H1 (cell line): ENCODE measurements around the gene IL1RAP. TPM values are rescaled to one million over a fixed set of nuclear protein-coding genes. Genes with fewer than 3 reads are reported as not detected.

Source experiments
- CTCF ChIA-PET: fragments of 300-600 bp; sonication (Branson Sonifier 250); formaldehyde crosslinking; loops from one replicate; lab custom pipeline; 2021; ENCODE audit not compliant: partially characterized antibody; lab: Charles Lee
- POLR2A ChIA-PET: fragments of 300-600 bp; sonication (Branson Sonifier 250); formaldehyde crosslinking; loops from one replicate; lab custom pipeline; 2021; ENCODE audit warnings: inconsistent platforms; ENCODE audit not compliant: partially characterized antibody; lab: Charles Lee
- DNase-seq, 2 experiments: peaks; one replicate each; pipeline versions ENCODE4 v3.0.0 to v3.0.0-alpha.2; 2010 to 2022; ENCODE audit warnings: low spot score in 2 of 2, low read depth in 1 of 2, mixed read lengths in 1 of 2
- FAIRE-seq: peaks from 2 replicates; lab custom pipeline; 2011; peaks lifted over from hg19 to GRCh38; lab: Jason Lieb, UNC
- H2AFZ ChIP-seq: 2 replicates; pipeline ENCODE4 v1.8.1; 2012; ENCODE audit warnings: low read length, inconsistent platforms
- H2AK5ac ChIP-seq: 2 replicates; pipeline ENCODE4 v1.6.1; 2013; ENCODE audit warnings: low read depth, low read length
- H2BK120ac ChIP-seq: replicated peaks from 2 replicates; pipeline ENCODE3; 2013; ENCODE audit warnings: low read depth, low read length, inconsistent platforms
- H2BK12ac ChIP-seq: 2 replicates; pipeline ENCODE4 v1.6.1; 2013; ENCODE audit warnings: low read depth, low read length
- H2BK15ac ChIP-seq: 2 replicates; pipeline ENCODE4 v1.6.1; 2013; ENCODE audit warnings: low read length
- H2BK20ac ChIP-seq: 2 replicates; pipeline ENCODE4 v1.6.1; 2013; ENCODE audit warnings: low read length
- H2BK5ac ChIP-seq: 2 replicates; pipeline ENCODE4 v1.6.1; 2013; ENCODE audit warnings: low read depth, low read length
- H3K14ac ChIP-seq: 2 replicates; pipeline ENCODE4 v1.6.1; 2013; ENCODE audit warnings: inconsistent platforms; ENCODE audit not compliant: insufficient read length
- H3K18ac ChIP-seq: 2 replicates; pipeline ENCODE4 v1.6.1; 2013; ENCODE audit warnings: low read length; ENCODE audit errors: extremely low read depth
- H3K23ac ChIP-seq: 2 replicates; pipeline ENCODE4 v1.6.1; 2013; ENCODE audit warnings: inconsistent platforms; ENCODE audit not compliant: insufficient read length
- H3K23me2 ChIP-seq: 2 replicates; pipeline ENCODE4 v1.6.1; 2013; ENCODE audit warnings: low read depth, low read length
- H3K27ac ChIP-seq: 2 replicates; pipeline ENCODE4 v1.6.1; 2011; ENCODE audit warnings: low read depth, low read length, inconsistent platforms
- H3K27me3 ChIP-seq, 4 experiments: replicated peaks in 1 of 4; 1 replicate in 1 of 4; 2 replicates in 3 of 4; pipeline versions ENCODE4 v1.6.1 to v1.8.1; 2011 to 2013; ENCODE audit warnings: low read length in 3 of 4, mild to moderate bottlenecking in 3 of 4, inconsistent platforms in 2 of 4, mixed read lengths in 2 of 4, moderate library complexity in 1 of 4; ENCODE audit not compliant: control insufficient read depth in 3 of 4, insufficient read depth in 3 of 4; ENCODE audit errors: extremely low read depth in 1 of 4
- H3K36me3 ChIP-seq, 4 experiments: 2 replicates each; pipeline versions ENCODE4 v1.6.1 to v1.8.1; 2011 to 2013; ENCODE audit warnings: mild to moderate bottlenecking in 4 of 4, low read length in 3 of 4, moderate library complexity in 2 of 4, control low read depth in 1 of 4, inconsistent platforms in 1 of 4; ENCODE audit not compliant: insufficient read depth in 4 of 4, control insufficient read depth in 2 of 4
- H3K4ac ChIP-seq: replicated peaks from 2 replicates; pipeline ENCODE3; 2013; ENCODE audit warnings: low read length, low read depth, mixed read lengths, inconsistent platforms; ENCODE audit not compliant: insufficient read length
- H3K4me1 ChIP-seq, 4 experiments: replicated peaks in 1 of 4; 1 replicate in 1 of 4; 2 replicates in 3 of 4; pipeline versions ENCODE4 v1.6.1 to v1.8.1; 2011 to 2013; ENCODE audit warnings: low read length in 3 of 4, inconsistent platforms in 2 of 4, mixed read lengths in 1 of 4; ENCODE audit not compliant: insufficient read depth in 4 of 4, control insufficient read depth in 3 of 4
- H3K4me2 ChIP-seq, 2 experiments: 2 replicates each; pipeline versions ENCODE4 v1.6.1 to v1.8.1; 2011 to 2013; ENCODE audit warnings: low read depth in 2 of 2, low read length in 2 of 2, control low read depth in 1 of 2, inconsistent platforms in 1 of 2, mild to moderate bottlenecking in 1 of 2; ENCODE audit not compliant: insufficient read depth in 1 of 2
- H3K4me3 ChIP-seq, 4 experiments: fragments of 200-600, 300-600 bp in 1 of 4; sonication (generic), shearing (Covaris generic), sonication (Bioruptor Twin) in 1 of 4; 2 replicates each; pipeline versions ENCODE4 v1.5.1 to v1.8.1; 2011 to 2016; ENCODE audit warnings: low read length in 4 of 4, low read depth in 3 of 4, control low read depth in 2 of 4, inconsistent platforms in 2 of 4, mild to moderate bottlenecking in 2 of 4, mixed read lengths in 1 of 4, moderate library complexity in 1 of 4; ENCODE audit not compliant: insufficient read depth in 2 of 4; ENCODE audit errors: extremely low read depth in 1 of 4
- H3K56ac ChIP-seq: replicated peaks from 2 replicates; pipeline ENCODE3; 2013; ENCODE audit warnings: low read depth, mild to moderate bottlenecking, mixed read lengths, low read length, inconsistent platforms; ENCODE audit not compliant: insufficient read length
- H3K79me1 ChIP-seq: 2 replicates; pipeline ENCODE4 v1.6.1; 2013; ENCODE audit warnings: low read depth, low read length, control low read depth
- H3K79me2 ChIP-seq, 2 experiments: 2 replicates each; pipeline versions ENCODE4 v1.6.1 to v1.8.1; 2012 to 2013; ENCODE audit warnings: low read length in 2 of 2, mild to moderate bottlenecking in 2 of 2, inconsistent platforms in 1 of 2; ENCODE audit not compliant: insufficient read depth in 2 of 2, control insufficient read depth in 1 of 2
- H3K9ac ChIP-seq, 4 experiments: replicated peaks in 1 of 4; 1 replicate in 1 of 4; 2 replicates in 3 of 4; pipeline versions ENCODE4 v1.6.1 to v1.8.1; 2011 to 2013; ENCODE audit warnings: low read depth in 3 of 4, low read length in 3 of 4, control low read depth in 2 of 4, mild to moderate bottlenecking in 2 of 4, moderate library complexity in 2 of 4, inconsistent platforms in 1 of 4; ENCODE audit errors: extremely low read depth in 1 of 4
- H3K9me3 ChIP-seq, 2 experiments: 2 replicates each; pipeline versions ENCODE4 v1.6.1 to v1.8.1; 2012 to 2013; ENCODE audit warnings: mild to moderate bottlenecking in 2 of 2, moderate library complexity in 2 of 2, control low read depth in 1 of 2, inconsistent platforms in 1 of 2, low read depth in 1 of 2, low read length in 1 of 2, mixed read lengths in 1 of 2; ENCODE audit not compliant: insufficient read depth in 2 of 2
- H4K20me1 ChIP-seq, 2 experiments: replicated peaks in 1 of 2; 2 replicates each; pipeline versions ENCODE3 to v1.8.1; 2011 to 2013; ENCODE audit warnings: inconsistent platforms in 2 of 2, low read length in 2 of 2, mild to moderate bottlenecking in 1 of 2; ENCODE audit not compliant: insufficient read depth in 2 of 2, control insufficient read depth in 1 of 2
- H4K5ac ChIP-seq: 2 replicates; pipeline ENCODE4 v1.6.1; 2013; ENCODE audit warnings: low read length, low read depth, mixed read lengths, inconsistent platforms; ENCODE audit not compliant: insufficient read length
- H4K8ac ChIP-seq: 2 replicates; pipeline ENCODE4 v1.8.0; 2013; ENCODE audit warnings: mild to moderate bottlenecking, moderate library complexity, low read length, inconsistent platforms; ENCODE audit not compliant: insufficient read depth; ENCODE audit errors: extremely low read depth
- H4K91ac ChIP-seq: replicated peaks from 2 replicates; pipeline ENCODE3; 2013; ENCODE audit warnings: low read length, mixed read lengths, inconsistent platforms; ENCODE audit not compliant: insufficient read length
- BCL11A ChIP-seq, 2 experiments: IDR thresholded peaks; one replicate each; pipeline ENCODE4 v1.6.1; 2011; ENCODE audit warnings: low read depth in 2 of 2, low read length in 2 of 2, mild to moderate bottlenecking in 2 of 2
- EGR1 ChIP-seq: IDR thresholded peaks from 2 replicates; pipeline ENCODE4 v1.6.1; 2011; ENCODE audit warnings: low read depth, low read length, borderline replicate concordance
- POU5F1 ChIP-seq: IDR thresholded peaks from 2 replicates; pipeline ENCODE4 v1.6.1; 2011; ENCODE audit warnings: low read depth, mild to moderate bottlenecking, low read length, moderate library complexity
- TAF1 ChIP-seq: IDR thresholded peaks from 2 replicates; pipeline ENCODE4 v1.6.1; 2011; ENCODE audit warnings: mild to moderate bottlenecking, low read depth, low read length
- TAF7 ChIP-seq: optimal IDR thresholded peaks from 2 replicates; pipeline ENCODE3; 2011; ENCODE audit warnings: low read depth, mild to moderate bottlenecking, inconsistent platforms, low read length, moderate library complexity, borderline replicate concordance
- TCF12 ChIP-seq: IDR thresholded peaks from 2 replicates; pipeline ENCODE4 v1.6.1; 2011; ENCODE audit warnings: low read depth, mild to moderate bottlenecking, low read length
- polyA plus RNA-seq, 7 experiments: library from polyadenylated mRNA; depleted of rRNA in 3 of 7; stranded (reverse) in 5 of 7; unstranded in 2 of 7; fragments of >200 nt in 5 of 7; fragments of 200-250 nt in 2 of 7; gene quantifications; 1 replicate in 5 of 7; 2 replicates in 1 of 7; 4 replicates in 1 of 7; pipeline versions ENCODE4 v1.2.1 to v1.2.3, GENCODE V29; 2011 to 2013; ENCODE audit warnings: missing spikeins in 2 of 7, mixed read lengths in 2 of 7
- total RNA-seq: library from RNA; stranded (reverse); fragmentation: NEBNext Ultra II Directional; extraction: Animal tissue kit (Norgen Biotek cat#: 25700); gene quantifications from 2 replicates; pipeline ENCODE4 v1.2.1, GENCODE V29; 2021
- TF ChIP-seq, protein P1 (sequence below): IDR thresholded peaks from 2 replicates; pipeline ENCODE4 v1.6.1; 2011; ENCODE audit warnings: low read depth, mild to moderate bottlenecking, low read length; ENCODE audit not compliant: insufficient read depth

IL1RAP gene
- total and polyA plus RNA-seq, 2 of the 8 experiments (the other 6 are each of a cell fraction or from before 2014, with no cell fraction given) = 2.4 to 3.9 TPM

DNA sequence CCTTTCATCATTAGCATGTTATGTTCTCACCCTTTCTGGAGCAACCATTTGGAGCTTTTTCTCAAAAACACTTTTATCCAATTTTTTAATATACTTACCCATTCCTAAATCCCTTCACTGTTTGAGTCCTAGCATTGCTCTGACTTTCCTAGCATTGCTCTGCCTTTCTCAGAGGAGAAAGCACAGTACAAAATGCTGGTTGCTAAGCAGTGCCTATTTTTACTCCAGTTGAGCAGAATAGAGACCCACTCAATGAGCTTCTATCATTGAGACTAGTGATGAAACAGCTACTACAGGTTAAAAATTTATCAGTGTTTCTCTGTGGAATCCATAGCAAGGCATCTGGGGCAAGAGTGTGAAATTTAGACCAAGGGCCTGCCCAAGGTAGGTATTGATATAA is 21.8 kb upstream of the IL1RAP start:
- no peak overlapping the region for H3K23ac ChIP-seq
- no peak overlapping the region for H2BK120ac ChIP-seq
- H3K27ac ChIP-seq = no peak overlapping the region
- H4K5ac ChIP-seq = no peak overlapping the region
- no peak for DNase-seq
- FAIRE-seq = no peak
- ChIA-PET POLR2A (no interaction called here), CTCF (interaction anchor here (0.8 to 1.2 kb wide), 3 partner anchors 12 to 203 kb away, joined by 3 to 4 read pairs (median 3); partner anchors contain the start of gene IL1RAP)
- no peaks in the 10 kb centered on the region for H3K36me3 ChIP-seq
- no peaks in the 10 kb centered on the region for H3K4me1 ChIP-seq
- H3K27me3 ChIP-seq = no peaks in the 10 kb centered on the region
- H3K56ac ChIP-seq = no peak overlapping the region
- H2AFZ ChIP-seq = no peak overlapping the region
- H3K23me2 ChIP-seq = no peaks in the 10 kb centered on the region; the same call in 1 of the 2 replicates
- no peak overlapping the region for H2BK5ac ChIP-seq
- H2AK5ac ChIP-seq = no peak overlapping the region
- no peak overlapping the region for H3K18ac ChIP-seq
- H3K79me1 ChIP-seq = no peaks in the 10 kb centered on the region
- H3K9ac ChIP-seq = no peak overlapping the region
- no peak overlapping the region for H3K4me2 ChIP-seq
- H2BK15ac ChIP-seq = no peak overlapping the region
- no peaks in the 10 kb centered on the region for H3K79me2 ChIP-seq
- no peak overlapping the region for H4K91ac ChIP-seq
- H4K20me1 ChIP-seq = no peaks in the 10 kb centered on the region
- H2BK20ac ChIP-seq = no peak overlapping the region
- H3K4me3 ChIP-seq = no peak overlapping the region
- H3K14ac ChIP-seq = no peak overlapping the region
- no peak overlapping the region for H4K8ac ChIP-seq
- no peaks in the 10 kb centered on the region for H3K9me3 ChIP-seq
- H2BK12ac ChIP-seq = no peak overlapping the region
- no peak overlapping the region for H3K4ac ChIP-seq
- TF ChIP-seq TAF1 (no peak), TAF7 (no peak), TCF12 (no peak), EGR1 (no peak), POU5F1 (no peak), BCL11A (IDR thresholded peaks at IDR 0.05; ENCODE audit: low read depth in 2 of 2, low read length in 2 of 2) (no peak)
- TF ChIP-seq, protein P1, sequence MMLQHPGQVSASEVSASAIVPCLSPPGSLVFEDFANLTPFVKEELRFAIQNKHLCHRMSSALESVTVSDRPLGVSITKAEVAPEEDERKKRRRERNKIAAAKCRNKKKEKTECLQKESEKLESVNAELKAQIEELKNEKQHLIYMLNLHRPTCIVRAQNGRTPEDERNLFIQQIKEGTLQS = no peak
